Smooth muscle cell (in vitro differentiated cells): ENCODE measurements around the gene GPR108. TPM values are rescaled to one million over a fixed set of nuclear protein-coding genes. Genes with fewer than 3 reads are reported as not detected.

Source experiments
- DNase-seq: peaks from one replicate; lab custom pipeline; 2025; ENCODE audit not compliant: unreplicated experiment; lab: John Stamatoyannopoulos, UW
- H2AFZ ChIP-seq: fragments of 200-600 bp; sonication (generic); 2 replicates; pipeline ENCODE4 v1.6.0; 2016; ENCODE audit warnings: antibody characterized with exemption, low read depth, mild to moderate bottlenecking
- H3F3A ChIP-seq: fragments of 200-600 bp; sonication (generic); 2 replicates; pipeline ENCODE4 v1.6.0; 2017; ENCODE audit warnings: antibody characterized with exemption, low read depth
- H3K27ac ChIP-seq: fragments of 200-600 bp; sonication (generic); 2 replicates; pipeline ENCODE4 v1.5.1; 2016; ENCODE audit warnings: low read depth, mild to moderate bottlenecking
- H3K27me3 ChIP-seq: fragments of 200-600 bp; sonication (generic); 2 replicates; pipeline ENCODE4 v1.6.1; 2016; ENCODE audit warnings: low read depth, mild to moderate bottlenecking
- H3K36me3 ChIP-seq: fragments of 200-600 bp; sonication (generic); 2 replicates; pipeline ENCODE4 v1.5.1; 2016; ENCODE audit warnings: low read depth
- H3K4me1 ChIP-seq: fragments of 200-600 bp; sonication (generic); 2 replicates; pipeline ENCODE4 v1.5.1; 2016; ENCODE audit warnings: low read depth
- H3K4me2 ChIP-seq: fragments of 200-600 bp; sonication (generic); 2 replicates; pipeline ENCODE4 v1.6.0; 2016; ENCODE audit warnings: mild to moderate bottlenecking
- H3K4me3 ChIP-seq: fragments of 200-600 bp; sonication (generic); 2 replicates; pipeline ENCODE4 v1.5.1; 2016; ENCODE audit warnings: mild to moderate bottlenecking
- H3K79me2 ChIP-seq: fragments of 200-600 bp; sonication (generic); 2 replicates; pipeline ENCODE4 v1.6.0; 2016; ENCODE audit warnings: low read depth, mild to moderate bottlenecking
- H3K9ac ChIP-seq: fragments of 200-600 bp; sonication (generic); 2 replicates; pipeline ENCODE4 v1.6.0; 2016; ENCODE audit warnings: low read depth
- H3K9me3 ChIP-seq: fragments of 200-600 bp; sonication (generic); replicated peaks from 2 replicates; pipeline ENCODE4 v1.5.1; 2016; ENCODE audit warnings: low read depth
- H4K20me1 ChIP-seq: fragments of 200-600 bp; sonication (generic); 2 replicates; pipeline ENCODE4 v1.6.0; 2016; ENCODE audit warnings: low read depth
- CTCF ChIP-seq: fragments of 200-600 bp; sonication (generic); IDR thresholded peaks from 2 replicates; pipeline ENCODE4 v1.5.1; 2017; ENCODE audit warnings: borderline replicate concordance, mild to moderate bottlenecking, antibody characterized with exemption; ENCODE audit not compliant: insufficient read depth, poor library complexity, severe bottlenecking
- WGBS: methylation state at CpG from one replicate; pipeline ENCODE4 v1.1.7; 2016; ENCODE audit warnings: low lambda C conversion rate; 5-methylcytosine and 5-hydroxymethylcytosine counted together
- polyA plus RNA-seq: library from polyadenylated mRNA; unstranded; fragments of >200 nt; fragmentation: Nextera tagmentation; extraction: Ambion mirVana; gene quantifications from 2 replicates; pipeline ENCODE4 v1.2.1, GENCODE V29; 2016
- total RNA-seq: library from RNA; depleted of rRNA; stranded (reverse); fragments of >200 nt; gene quantifications from 2 replicates; pipeline ENCODE4 v1.2.3, GENCODE V29; 2014

GPR108 gene
- total and polyA plus RNA-seq, 2 experiments from 2014 or later: 34.4 to 62.1 TPM

GRCh38 chr19:6768236-6768785 lies 30.9 kb upstream of the GPR108 start:
- peak overlapping the region; percentile 23 for H2AFZ ChIP-seq

DNA sequence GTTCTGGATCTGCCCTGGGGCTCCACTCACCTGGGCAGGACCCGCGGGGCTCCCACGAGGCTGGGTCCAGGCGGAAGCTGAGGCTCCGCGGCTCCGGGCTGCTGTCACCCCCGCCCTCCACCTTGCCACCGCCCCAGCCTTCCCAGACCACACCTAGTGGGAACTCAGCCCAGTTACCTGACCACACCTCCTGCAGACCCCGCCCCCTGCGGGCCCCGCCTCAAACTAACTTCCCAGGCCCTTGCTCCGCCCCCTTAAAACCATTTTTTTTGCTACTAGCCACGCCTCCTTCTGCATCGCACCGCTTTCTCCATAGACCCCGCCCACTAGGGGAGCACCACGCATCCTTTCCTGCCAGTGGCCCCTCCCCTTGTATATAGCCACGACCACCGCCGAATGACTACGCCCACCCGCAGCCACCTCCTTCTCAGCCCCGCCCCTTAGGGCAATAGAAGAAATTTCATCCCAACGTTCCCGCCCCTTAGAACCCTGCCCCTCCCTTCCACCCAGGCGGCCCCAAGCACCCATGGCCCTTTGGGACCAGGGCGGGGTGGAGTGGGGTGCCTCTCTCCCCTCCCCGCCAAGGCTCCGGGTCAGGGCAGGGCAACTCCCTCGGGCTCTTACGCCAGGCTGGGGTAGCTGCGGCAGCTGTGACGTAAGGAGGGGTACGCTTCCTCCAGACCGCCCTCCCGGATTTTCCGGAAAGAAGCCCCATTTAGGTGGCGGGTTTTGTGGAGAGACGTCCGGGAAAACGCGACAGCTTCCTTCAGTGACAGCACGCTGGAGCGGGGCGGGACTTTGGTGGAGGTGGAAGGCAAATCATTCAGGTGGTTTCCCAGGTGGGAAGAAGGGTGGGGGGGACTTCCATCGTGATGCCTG lies 30.2 kb upstream of the GPR108 start, which contains the start of gene SH2D3A:
TSS of gene SH2D3A (minus strand) at position 79 of the 879 bp plus-strand sequence. CDS start 3,687 bp downstream, outside the sequence.
- Histone ChIP-seq H3K27ac (peak within 1 kb of the TSS; percentile 77), H2AFZ (peak within 1 kb of the TSS; percentile 70), H3K4me2 (peak within 1 kb of the TSS; percentile 87), H3K4me1 (peaks cover 2% of the 10 kb centered on the region), H3K9ac (no peak within 1 kb of the TSS), H3K4me3 (peak within 1 kb of the TSS; percentile 53), H3K27me3 (no peaks in the 10 kb centered on the region), H3K9me3 (no peaks in the 10 kb centered on the region), H3K79me2 (no peaks in the 10 kb centered on the region), H3F3A (no peaks in the 10 kb centered on the region), H4K20me1 (no peaks in the 10 kb centered on the region), H3K36me3 (no peaks in the 10 kb centered on the region)
- TF ChIP-seq CTCF: no peak
- 4% methylated on average over 40 of the region's 47 CpGs for WGBS
- no peak for DNase-seq

More at GRCh38 chr19:6768236-6768785, 30.9 kb upstream of the GPR108 start:
- Histone ChIP-seq H4K20me1 (no peaks in the 10 kb centered on the region), H3K27ac (no peak overlapping the region), H3K4me1 (peaks cover 2% of the 10 kb centered on the region), H3F3A (no peaks in the 10 kb centered on the region), H3K9ac (no peak overlapping the region), H3K79me2 (no peaks in the 10 kb centered on the region), H3K36me3 (no peaks in the 10 kb centered on the region), H3K4me3 (no peak overlapping the region), H3K9me3 (no peaks in the 10 kb centered on the region), H3K27me3 (no peaks in the 10 kb centered on the region), H3K4me2 (no peak overlapping the region)
- 68% methylated on average over 8 of the region's 8 CpGs for WGBS
- DNase-seq: no peak
- no peak for TF ChIP-seq CTCF

GRCh38 chr19:6767081-6767356 lies 29.6 kb upstream of the GPR108 start:
- Histone ChIP-seq H3K4me2 (peak overlapping the region; percentile 87), H3K4me1 (peaks cover 2% of the 10 kb centered on the region), H3F3A (no peaks in the 10 kb centered on the region), H3K36me3 (no peaks in the 10 kb centered on the region), H3K4me3 (peak overlapping the region; percentile 53), H3K27ac (no peak overlapping the region), H3K9me3 (no peaks in the 10 kb centered on the region), H3K9ac (no peak overlapping the region), H3K27me3 (no peaks in the 10 kb centered on the region), H3K79me2 (no peaks in the 10 kb centered on the region), H4K20me1 (no peaks in the 10 kb centered on the region), H2AFZ (peak overlapping the region; percentile 70)
- no peak for TF ChIP-seq CTCF
- WGBS: 4% methylated on average over 15 of the region's 15 CpGs
- DNase-seq: no peak
